Hepatocyte (in vitro differentiated cells): Measurements from ENCODE around the gene GLA. TPM values are rescaled to one million over a fixed set of nuclear protein-coding genes. Genes with fewer than 3 reads are reported as not detected.

Source experiments
- DNase-seq: peaks from one replicate; pipeline ENCODE4 v3.0.0-alpha.2; 2016; ENCODE audit warnings: low spot score
- H2AFZ ChIP-seq: fragments of 200-600 bp; sonication (generic); 2 replicates; pipeline ENCODE4 v1.6.0; 2016; ENCODE audit warnings: antibody characterized with exemption, mild to moderate bottlenecking
- H3K27ac ChIP-seq: fragments of 200-600 bp; sonication (generic); 2 replicates; pipeline ENCODE4 v1.5.1; 2016; ENCODE audit warnings: mild to moderate bottlenecking
- H3K27me3 ChIP-seq: fragments of 200-600 bp; sonication (generic); 2 replicates; pipeline ENCODE4 v1.6.1; 2016
- H3K36me3 ChIP-seq: fragments of 200-600 bp; sonication (generic); replicated peaks from 2 replicates; pipeline ENCODE4 v1.5.1; 2016; ENCODE audit warnings: low read depth; ENCODE audit not compliant: insufficient read depth
- H3K4me1 ChIP-seq: fragments of 200-600 bp; sonication (generic); 2 replicates; pipeline ENCODE4 v1.5.1; 2016; ENCODE audit warnings: mild to moderate bottlenecking, moderate library complexity; ENCODE audit not compliant: insufficient read depth
- H3K4me2 ChIP-seq: fragments of 200-600 bp; sonication (generic); 2 replicates; pipeline ENCODE4 v1.6.0; 2016
- H3K4me3 ChIP-seq: fragments of 200-600 bp; sonication (generic); 2 replicates; pipeline ENCODE4 v1.5.1; 2016; ENCODE audit warnings: mild to moderate bottlenecking
- H3K79me2 ChIP-seq: fragments of 200-600 bp; sonication (generic); 2 replicates; pipeline ENCODE4 v1.6.0; 2017; ENCODE audit warnings: mild to moderate bottlenecking
- H3K9me2 ChIP-seq: fragments of 200-600 bp; sonication (generic); replicated peaks from 2 replicates; pipeline ENCODE4 v1.6.0; 2017; ENCODE audit warnings: mild to moderate bottlenecking; ENCODE audit not compliant: insufficient read depth
- H3K9me3 ChIP-seq: fragments of 200-600 bp; sonication (generic); 2 replicates; pipeline ENCODE4 v1.5.1; 2016; ENCODE audit warnings: low read depth, mild to moderate bottlenecking
- H4K20me1 ChIP-seq: fragments of 200-600 bp; sonication (generic); 2 replicates; pipeline ENCODE4 v1.6.0; 2016; ENCODE audit warnings: mild to moderate bottlenecking; ENCODE audit not compliant: insufficient read depth, poor library complexity, severe bottlenecking
- EZH2 ChIP-seq: fragments of 200-600 bp; sonication (generic); IDR thresholded peaks from 2 replicates; pipeline ENCODE4 v1.6.1; 2016; ENCODE audit warnings: antibody characterized with exemption, mild to moderate bottlenecking, borderline replicate concordance
- EZH2phosphoT487 ChIP-seq: fragments of 200-600 bp; sonication (generic); IDR thresholded peaks from one replicate; pipeline ENCODE4 v1.6.1; 2018; ENCODE audit warnings: antibody characterized with exemption, mild to moderate bottlenecking, low read depth, moderate library complexity; ENCODE audit not compliant: unreplicated experiment, severe bottlenecking
- WGBS: methylation state at CpG from one replicate; pipeline ENCODE4 v1.1.6; 2016; ENCODE audit warnings: low lambda C conversion rate; ENCODE audit errors: missing lambda C conversion rate; 5-methylcytosine and 5-hydroxymethylcytosine counted together
- polyA plus RNA-seq: library from polyadenylated mRNA; unstranded; fragments of >200 nt; fragmentation: Nextera tagmentation; extraction: Ambion mirVana; gene quantifications from 2 replicates; pipeline ENCODE4 v1.2.1, GENCODE V29; 2016
- total RNA-seq: library from RNA; depleted of rRNA; stranded (reverse); fragments of >200 nt; gene quantifications from 2 replicates; pipeline ENCODE4 v1.2.3, GENCODE V29; 2014
- TF ChIP-seq, protein P1 (sequence below): fragments of 200-600 bp; sonication (generic); IDR thresholded peaks from 2 replicates; pipeline ENCODE4 v1.5.1; 2016; ENCODE audit warnings: antibody characterized with exemption, mild to moderate bottlenecking; ENCODE audit not compliant: poor library complexity

GLA gene
- total and polyA plus RNA-seq, 2 experiments from 2014 or later = 86.4 to 134 TPM

GRCh38 chrX:101369687-101370086, 38.0 kb downstream of the GLA start:
- 71% methylated on average over 6 of the region's 6 CpGs for WGBS
- no peaks in the 10 kb centered on the region for H3K27me3 ChIP-seq

DNA sequence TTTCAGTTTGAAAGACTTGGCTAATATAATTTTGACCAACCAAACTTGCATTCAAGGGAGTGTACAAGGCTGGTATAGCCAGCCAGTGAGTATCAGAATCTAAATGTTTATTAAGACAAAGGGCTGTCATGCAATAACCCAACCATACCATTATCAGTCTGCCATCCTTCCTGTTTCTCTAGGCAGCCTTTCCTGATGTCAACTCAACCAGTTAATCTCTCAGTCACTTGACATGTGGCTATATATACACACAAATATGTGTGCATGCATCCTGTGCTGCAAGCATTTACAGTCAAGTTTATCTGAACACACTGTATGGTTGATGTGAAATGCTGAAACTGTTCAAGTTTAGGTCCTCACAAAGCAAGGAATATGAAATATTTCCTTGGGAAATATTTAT, 38.9 kb downstream of the GLA start:
- TF ChIP-seq EZH2phosphoT487 = no peak
- no peak for TF ChIP-seq EZH2
- TF ChIP-seq, protein P1, sequence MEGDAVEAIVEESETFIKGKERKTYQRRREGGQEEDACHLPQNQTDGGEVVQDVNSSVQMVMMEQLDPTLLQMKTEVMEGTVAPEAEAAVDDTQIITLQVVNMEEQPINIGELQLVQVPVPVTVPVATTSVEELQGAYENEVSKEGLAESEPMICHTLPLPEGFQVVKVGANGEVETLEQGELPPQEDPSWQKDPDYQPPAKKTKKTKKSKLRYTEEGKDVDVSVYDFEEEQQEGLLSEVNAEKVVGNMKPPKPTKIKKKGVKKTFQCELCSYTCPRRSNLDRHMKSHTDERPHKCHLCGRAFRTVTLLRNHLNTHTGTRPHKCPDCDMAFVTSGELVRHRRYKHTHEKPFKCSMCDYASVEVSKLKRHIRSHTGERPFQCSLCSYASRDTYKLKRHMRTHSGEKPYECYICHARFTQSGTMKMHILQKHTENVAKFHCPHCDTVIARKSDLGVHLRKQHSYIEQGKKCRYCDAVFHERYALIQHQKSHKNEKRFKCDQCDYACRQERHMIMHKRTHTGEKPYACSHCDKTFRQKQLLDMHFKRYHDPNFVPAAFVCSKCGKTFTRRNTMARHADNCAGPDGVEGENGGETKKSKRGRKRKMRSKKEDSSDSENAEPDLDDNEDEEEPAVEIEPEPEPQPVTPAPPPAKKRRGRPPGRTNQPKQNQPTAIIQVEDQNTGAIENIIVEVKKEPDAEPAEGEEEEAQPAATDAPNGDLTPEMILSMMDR = no peak

More at GRCh38 chrX:101369687-101370086, 38.0 kb downstream of the GLA start:
- Histone ChIP-seq H3K27ac (no peak overlapping the region), H3K4me2 (no peak overlapping the region), H4K20me1 (no peaks in the 10 kb centered on the region), H3K4me3 (no peak overlapping the region), H3K4me1 (no peaks in the 10 kb centered on the region), H3K9me3 (no peaks in the 10 kb centered on the region), H2AFZ (no peak overlapping the region), H3K9me2 (no peaks in the 10 kb centered on the region), H3K79me2 (no peaks in the 10 kb centered on the region), H3K36me3 (no peaks in the 10 kb centered on the region)
- DNase-seq = no peak
- TF ChIP-seq EZH2phosphoT487 (no peak), EZH2 (no peak)
- TF ChIP-seq, protein P1 = no peak

GRCh38 chrX:101365301-101365795, 42.4 kb downstream of the GLA start:
- H3K4me3 ChIP-seq = no peak overlapping the region
- H3K4me1 ChIP-seq = no peaks in the 10 kb centered on the region
- no peaks in the 10 kb centered on the region for H4K20me1 ChIP-seq
- H3K4me2 ChIP-seq = no peak overlapping the region
- DNase-seq = no peak
- no peak overlapping the region for H3K27ac ChIP-seq
- no peaks in the 10 kb centered on the region for H3K9me3 ChIP-seq
- WGBS = 89% methylated on average over 1 of the region's 1 CpG
- H2AFZ ChIP-seq = no peak overlapping the region
- no peak for TF ChIP-seq EZH2phosphoT487
- TF ChIP-seq EZH2 = no peak
- TF ChIP-seq, protein P1 = no peak
- no peaks in the 10 kb centered on the region for H3K9me2 ChIP-seq
- H3K36me3 ChIP-seq = no peaks in the 10 kb centered on the region
- H3K79me2 ChIP-seq = no peaks in the 10 kb centered on the region
- no peaks in the 10 kb centered on the region for H3K27me3 ChIP-seq

More for the DNA sequence above, 38.9 kb downstream of the GLA start:
- Histone ChIP-seq H3K79me2 (no peaks in the 10 kb centered on the region), H3K4me3 (no peak overlapping the region), H2AFZ (no peak overlapping the region), H3K27me3 (no peaks in the 10 kb centered on the region), H3K27ac (no peak overlapping the region), H3K9me3 (no peaks in the 10 kb centered on the region), H3K36me3 (no peaks in the 10 kb centered on the region), H4K20me1 (no peaks in the 10 kb centered on the region), H3K4me1 (no peaks in the 10 kb centered on the region), H3K9me2 (no peaks in the 10 kb centered on the region), H3K4me2 (no peak overlapping the region)
- no peak for DNase-seq

DNA sequence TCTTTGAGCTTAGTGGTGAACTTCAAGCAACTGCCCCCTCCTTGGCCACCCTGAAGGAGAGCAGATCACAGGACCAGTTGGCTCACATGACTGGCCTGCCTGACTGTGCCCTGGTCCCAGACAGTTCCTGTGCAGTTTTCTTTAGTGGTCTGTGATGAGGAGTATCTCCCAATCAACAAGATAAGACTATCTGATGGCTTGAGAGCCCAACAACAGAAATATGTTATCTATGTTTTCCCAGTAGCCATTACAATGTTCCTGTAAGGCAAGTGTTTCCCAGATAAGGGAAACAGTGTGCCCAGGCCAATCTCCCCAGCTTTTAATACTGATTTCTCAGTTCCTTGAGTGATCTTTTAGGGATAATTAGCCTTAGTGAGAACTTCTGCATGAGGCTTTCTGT, 45.0 kb downstream of the GLA start:
- TF ChIP-seq EZH2phosphoT487 (no peak), EZH2 (no peak)
- TF ChIP-seq, protein P1 = no peak

More for the DNA sequence above, 45.0 kb downstream of the GLA start:
- H3K4me2 ChIP-seq = no peak overlapping the region
- H3K36me3 ChIP-seq = no peaks in the 10 kb centered on the region
- no peak overlapping the region for H3K4me3 ChIP-seq
- H3K27ac ChIP-seq = no peak overlapping the region
- H3K79me2 ChIP-seq = no peaks in the 10 kb centered on the region
- H2AFZ ChIP-seq = no peak overlapping the region
- DNase-seq = no peak
- no peaks in the 10 kb centered on the region for H3K4me1 ChIP-seq
- no peaks in the 10 kb centered on the region for H4K20me1 ChIP-seq
- no peaks in the 10 kb centered on the region for H3K9me3 ChIP-seq
- H3K9me2 ChIP-seq = no peaks in the 10 kb centered on the region
- no peaks in the 10 kb centered on the region for H3K27me3 ChIP-seq
